ENCODE measurements around the gene GPANK1.
"Not testable (repeated sequence)": the region's sequence is repeated elsewhere in the genome, so short reads cannot be mapped to it uniquely, and the experiment has no call there.

GPANK1 gene

DNA sequence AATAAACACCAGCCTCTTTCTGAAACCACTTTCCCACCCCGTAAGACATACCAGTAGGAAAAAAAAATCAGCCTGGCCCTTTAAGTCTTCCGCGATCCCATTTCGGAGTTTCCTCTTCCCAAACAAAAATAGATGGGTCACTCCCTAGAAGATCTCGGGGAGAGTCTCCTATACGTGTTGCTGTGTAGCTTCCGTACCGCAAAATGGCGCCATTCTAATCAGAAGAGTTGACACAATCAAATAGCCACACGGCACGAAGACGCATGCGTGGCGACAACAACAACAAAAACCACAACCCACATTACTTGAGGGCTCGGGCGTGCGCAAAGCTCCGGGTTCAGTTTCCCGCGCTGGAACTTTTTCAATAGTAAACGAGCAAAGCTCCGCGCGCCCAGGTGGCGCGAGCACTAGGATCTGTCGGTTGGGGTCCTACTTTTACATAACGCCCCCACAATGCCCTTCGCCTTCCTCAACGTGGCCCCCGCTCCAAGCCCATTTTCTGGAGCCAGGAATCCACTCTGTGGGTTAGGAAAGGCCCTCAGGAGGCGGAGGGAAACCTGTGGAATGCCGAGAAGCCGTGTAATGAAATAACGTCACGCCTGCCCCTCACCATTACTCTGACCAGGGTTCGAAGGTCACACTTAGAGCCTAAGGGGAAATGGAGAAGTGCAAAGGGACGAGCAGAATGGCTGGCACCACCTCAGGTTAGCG lies at the start of gene GPANK1:
TSS of gene GPANK1 (minus strand) at position 208 of the 711 bp plus-strand sequence. CDS start 519 bp downstream, outside the sequence.
- DNase-seq (ENCODE audit: insufficient read length, low spot score) (peak; percentile 84), FAIRE-seq (no peak)

DNA sequence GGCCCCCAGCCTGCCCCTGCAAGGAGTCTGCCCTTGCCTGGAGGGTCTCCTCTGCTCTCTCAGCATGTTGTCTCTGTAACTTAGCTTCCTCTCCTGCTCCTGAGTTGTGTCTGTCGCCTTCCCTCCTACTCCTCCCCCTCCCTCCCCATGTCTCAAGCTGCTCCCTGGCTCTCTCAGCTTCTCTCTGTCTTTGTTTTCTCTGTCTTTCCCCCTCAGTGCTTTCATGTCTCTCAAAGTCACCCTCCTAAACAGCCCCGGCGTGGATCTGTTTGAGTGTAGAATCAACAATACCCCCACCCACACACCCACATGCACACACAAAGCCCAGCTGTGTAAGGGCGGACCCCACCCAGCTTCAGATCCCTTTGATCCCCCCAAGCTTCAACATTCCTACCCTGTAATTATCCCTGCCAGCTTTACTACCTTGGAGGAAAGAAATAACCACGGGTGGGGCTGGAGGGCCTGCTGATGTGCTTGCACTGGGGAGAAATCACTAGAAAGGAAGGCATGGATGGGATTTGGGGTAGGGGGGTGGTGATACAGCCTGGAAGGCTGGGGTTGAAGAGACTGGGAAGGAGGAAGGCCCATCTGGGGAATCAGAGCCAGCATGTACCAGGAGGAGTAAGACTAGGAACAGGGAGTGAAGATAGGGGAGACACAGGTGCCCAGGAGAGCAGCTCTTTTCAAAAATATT lies 49.3 kb upstream of the GPANK1 start:
- no peak for DNase-seq (ENCODE audit: insufficient read length, low spot score)
- FAIRE-seq: no peak

DNA sequence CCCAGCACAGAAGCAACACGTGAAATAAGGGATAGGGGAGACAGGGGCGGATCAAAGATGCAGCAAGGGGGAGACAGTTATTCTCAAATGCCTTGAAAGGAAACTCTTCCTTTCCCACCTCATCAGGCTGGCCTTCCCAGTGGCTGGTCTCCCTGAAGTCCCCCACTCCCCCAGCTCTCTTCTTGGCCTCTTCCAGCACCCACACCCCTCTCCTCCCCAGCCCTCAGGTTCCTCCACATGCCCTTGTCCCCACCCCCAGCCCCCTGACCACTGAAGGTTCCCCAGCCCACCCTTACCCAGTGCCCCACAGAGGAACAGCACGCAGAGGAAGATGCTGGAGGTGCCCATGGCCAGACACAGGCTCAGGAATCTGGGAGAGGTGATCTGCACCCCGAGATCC lies 48.7 kb upstream of the GPANK1 start:
- no peak for DNase-seq (ENCODE audit: insufficient read length, low spot score)
- FAIRE-seq: no peak

DNA sequence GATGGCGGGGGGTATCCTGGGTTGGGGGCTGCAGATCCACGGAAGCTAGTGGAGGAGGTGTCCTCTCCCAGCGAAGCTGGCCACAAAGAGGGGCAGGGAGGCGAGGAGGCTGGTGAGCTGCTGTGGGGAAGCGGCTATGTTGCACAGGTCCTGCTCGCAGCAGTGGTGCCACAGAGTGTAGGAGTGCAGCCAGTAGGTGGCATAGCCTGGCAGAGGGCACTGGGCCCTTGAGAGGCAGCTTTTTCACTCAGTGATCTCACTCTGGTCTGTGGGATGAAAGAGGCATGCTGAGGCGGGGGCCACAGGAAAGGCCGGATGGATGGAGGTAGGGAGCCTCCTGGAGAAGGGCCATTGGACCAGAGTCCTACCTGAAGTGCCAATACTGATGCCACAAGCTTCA lies 47.5 kb upstream of the GPANK1 start:
- no peak for DNase-seq (ENCODE audit: insufficient read length, low spot score)

DNA sequence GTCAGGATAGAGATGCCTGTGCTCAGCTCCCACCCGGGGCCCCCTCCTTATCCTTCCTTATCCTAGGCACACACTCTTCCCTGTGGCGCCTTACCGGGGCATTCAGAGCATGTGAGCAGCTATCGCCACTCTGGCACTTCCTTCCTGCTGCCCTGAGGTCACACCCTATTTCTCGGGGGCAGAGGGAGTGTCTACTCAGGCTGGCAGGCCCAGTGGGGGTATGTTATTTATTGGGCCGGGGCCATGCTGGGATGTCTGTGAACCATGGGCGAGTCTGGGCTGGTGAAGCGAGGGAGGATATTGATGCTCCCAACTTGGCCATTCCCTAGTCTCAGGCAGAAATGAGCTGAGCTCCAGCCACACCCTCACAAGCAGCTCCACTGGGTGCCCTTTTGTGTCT lies 46.4 kb upstream of the GPANK1 start:
- FAIRE-seq: no peak
- no peak for DNase-seq (ENCODE audit: insufficient read length, low spot score)

More for the DNA sequence above, 47.5 kb upstream of the GPANK1 start:
- FAIRE-seq: peak; percentile 54

DNA sequence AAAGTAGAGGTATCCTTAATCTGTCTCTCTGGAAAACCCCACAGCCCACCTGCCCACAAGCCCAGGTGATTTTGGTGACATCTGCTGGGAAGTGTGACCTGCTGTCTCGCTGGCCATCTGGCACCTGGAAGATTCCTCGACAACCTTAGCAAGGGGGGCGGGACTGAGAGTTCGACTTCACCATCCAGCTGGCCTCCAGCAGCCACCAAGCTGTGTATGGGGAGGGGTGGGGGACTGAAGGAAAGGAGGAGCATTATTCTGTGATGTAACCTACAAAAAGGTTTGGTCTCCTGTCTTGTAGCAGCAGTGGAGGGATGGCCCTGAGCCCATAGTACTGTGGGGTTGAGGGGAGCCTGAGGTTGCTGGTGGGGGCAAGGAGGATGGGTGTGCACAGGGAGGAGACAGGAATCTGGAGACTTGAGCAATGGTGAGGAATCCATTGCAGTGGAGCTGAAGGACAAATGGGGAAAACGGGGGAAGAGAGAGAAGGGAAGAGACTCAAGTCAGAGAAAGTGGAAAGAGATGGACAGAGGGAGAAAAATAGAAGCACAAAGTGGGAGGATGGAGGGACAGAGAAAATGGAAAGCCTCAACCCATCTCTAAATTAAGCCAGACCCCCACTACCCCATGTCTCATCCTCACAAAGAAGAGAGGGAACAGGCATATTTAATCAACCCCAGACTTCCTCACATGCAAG lies 45.9 kb upstream of the GPANK1 start:
- DNase-seq (ENCODE audit: insufficient read length, low spot score) (no peak), FAIRE-seq (no peak)

DNA sequence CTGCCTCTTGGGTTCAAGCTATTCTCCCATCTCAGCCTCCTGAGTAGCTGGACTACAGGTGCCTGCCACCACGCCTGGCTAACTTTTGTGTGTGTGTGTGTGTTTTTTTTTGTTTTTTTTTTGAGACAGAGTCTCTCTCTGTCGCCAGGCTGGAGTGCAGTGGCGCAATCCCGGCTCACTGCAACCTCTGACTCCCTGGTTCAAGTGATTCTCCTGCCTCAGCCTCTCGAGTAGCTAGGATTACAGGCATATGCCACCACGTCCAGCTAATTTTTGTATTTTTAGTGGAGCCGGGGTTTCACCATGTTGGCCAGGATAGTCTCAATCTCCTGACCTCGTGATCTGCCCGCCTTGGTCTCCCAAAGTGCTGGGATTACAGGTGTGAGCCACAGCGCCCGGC lies 44.4 kb upstream of the GPANK1 start:
- FAIRE-seq; DNase-seq (ENCODE audit: insufficient read length, low spot score): not testable (repeated sequence)

DNA sequence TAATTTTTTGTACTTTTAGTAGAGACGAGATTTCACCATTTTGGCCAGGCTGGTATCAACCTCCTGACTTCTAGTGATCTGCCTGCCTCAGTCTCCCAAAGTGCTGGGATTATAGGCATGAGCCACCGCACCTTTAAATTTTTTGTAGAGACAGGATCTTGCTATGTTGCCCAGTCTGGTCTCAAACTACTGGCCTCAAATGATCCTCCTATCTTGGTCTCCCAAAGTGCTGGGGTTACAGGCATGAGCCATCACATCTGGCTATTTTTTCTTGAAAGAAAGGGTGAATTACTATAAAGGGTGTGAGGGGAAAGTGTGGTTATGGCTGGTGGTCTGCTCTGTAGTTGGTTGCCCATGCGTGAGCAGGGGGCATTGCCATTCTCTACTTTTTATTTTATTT lies 43.4 kb upstream of the GPANK1 start:
- DNase-seq (ENCODE audit: insufficient read length, low spot score): no peak
- FAIRE-seq: no peak

DNA sequence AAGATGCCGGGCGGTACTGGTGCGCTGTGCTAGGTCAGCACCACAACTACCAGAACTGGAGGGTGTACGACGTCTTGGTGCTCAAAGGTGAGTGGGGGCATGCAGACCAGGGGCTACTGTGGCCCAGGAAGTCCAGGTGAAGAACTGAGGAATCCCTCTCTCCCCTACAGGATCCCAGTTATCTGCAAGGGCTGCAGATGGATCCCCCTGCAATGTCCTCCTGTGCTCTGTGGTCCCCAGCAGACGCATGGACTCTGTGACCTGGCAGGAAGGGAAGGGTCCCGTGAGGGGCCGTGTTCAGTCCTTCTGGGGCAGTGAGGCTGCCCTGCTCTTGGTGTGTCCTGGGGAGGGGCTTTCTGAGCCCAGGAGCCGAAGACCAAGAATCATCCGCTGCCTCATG lies 42.9 kb upstream of the GPANK1 start:
- no peak for DNase-seq (ENCODE audit: insufficient read length, low spot score)
- no peak for FAIRE-seq

DNA sequence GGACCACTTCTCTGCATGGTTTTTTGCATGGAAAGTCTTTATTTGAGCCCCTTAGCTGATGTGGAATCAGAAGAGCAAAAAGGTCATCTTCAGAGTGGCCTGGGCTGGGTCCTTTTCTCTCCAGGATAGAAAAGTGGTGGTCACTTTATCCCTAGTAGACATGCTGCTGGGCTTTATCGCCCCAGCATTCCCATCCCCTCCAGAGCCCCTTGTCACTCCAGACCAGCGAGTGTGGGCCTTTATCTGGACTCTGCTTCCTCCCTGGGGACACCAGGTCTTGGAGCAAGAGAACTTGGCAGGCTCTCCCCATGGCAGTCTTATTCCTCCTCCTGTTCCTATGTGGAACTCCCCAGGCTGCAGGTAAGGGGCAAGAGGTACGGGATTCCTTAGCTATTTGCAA lies 41.8 kb upstream of the GPANK1 start, which contains the start of gene LY6G6F:
TSS of gene LY6G6F (plus strand) at position 268 of the 400 bp plus-strand sequence. CDS start at position 309, 41 bp downstream.
- FAIRE-seq (no peak), DNase-seq (ENCODE audit: insufficient read length, low spot score) (no peak)

DNA sequence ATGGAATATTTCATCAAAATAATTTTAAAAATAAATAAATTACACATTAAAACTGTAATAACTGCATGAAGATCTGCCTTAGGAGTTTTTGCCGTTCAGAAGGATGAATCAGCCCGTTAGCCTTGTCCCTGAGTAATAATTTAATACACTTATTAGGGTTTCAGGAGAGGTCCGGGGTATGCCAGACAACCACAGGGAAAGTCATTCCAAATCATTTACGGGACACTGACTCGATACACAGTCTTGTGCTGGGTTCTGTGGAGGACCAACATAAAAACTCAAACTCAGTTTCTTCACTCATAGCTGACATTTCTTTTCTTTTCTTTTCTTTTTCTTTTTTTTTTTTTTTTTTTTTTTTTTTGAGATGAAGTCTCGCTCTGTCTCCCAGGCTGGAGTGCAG lies 41.1 kb upstream of the GPANK1 start:
- FAIRE-seq (no peak), DNase-seq (ENCODE audit: insufficient read length, low spot score) (no peak)

DNA sequence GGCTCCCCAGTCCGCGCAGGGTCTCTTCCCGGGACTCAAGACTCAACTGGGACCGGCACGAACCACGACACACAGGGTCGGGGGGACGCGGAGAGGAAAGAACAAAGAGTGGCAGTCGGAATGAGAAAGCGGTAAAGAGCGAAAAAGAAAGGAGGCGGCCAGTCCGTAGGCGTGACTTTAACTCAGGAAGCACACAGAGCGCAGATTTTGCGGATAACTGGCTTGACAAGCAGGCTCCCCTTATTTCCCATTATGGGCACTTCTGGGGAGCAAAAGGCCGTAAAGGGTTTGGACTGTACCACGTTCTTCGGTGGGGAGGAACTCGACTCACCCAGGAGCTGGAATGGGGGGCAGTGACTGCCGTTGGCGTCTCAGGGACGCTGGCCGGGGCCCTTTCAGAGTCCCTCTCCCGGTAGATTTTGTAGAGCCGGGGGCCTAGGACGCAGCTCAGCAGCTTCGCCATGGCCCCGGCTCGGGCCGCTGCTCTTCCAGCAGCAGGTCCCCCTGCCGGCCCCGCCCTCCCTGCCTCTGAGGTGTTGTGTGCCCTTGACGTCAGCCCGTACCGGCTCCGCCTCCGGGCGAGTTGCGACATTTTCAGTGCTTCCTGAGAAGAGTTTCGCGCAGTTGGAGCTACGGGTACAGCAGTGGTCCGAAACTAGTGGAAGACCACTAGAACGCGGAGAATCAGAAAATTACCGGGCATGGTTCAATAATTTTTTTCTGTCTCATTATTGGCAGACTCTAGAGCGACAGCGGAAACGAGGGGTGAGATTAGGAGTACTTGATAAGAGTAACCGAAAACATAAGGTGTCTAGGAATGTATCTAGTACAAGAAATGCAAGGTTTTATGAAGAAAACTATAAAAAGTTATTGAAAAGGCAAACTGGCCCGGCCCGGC lies 38.3 kb upstream of the GPANK1 start, which contains the start of gene ABHD16A:
TSS of gene ABHD16A (minus strand) at position 506 of the 898 bp plus-strand sequence. CDS start at position 463, 43 bp downstream.
- DNase-seq (ENCODE audit: insufficient read length, low spot score) (peak; percentile 99), FAIRE-seq (peak; percentile 98)

DNA sequence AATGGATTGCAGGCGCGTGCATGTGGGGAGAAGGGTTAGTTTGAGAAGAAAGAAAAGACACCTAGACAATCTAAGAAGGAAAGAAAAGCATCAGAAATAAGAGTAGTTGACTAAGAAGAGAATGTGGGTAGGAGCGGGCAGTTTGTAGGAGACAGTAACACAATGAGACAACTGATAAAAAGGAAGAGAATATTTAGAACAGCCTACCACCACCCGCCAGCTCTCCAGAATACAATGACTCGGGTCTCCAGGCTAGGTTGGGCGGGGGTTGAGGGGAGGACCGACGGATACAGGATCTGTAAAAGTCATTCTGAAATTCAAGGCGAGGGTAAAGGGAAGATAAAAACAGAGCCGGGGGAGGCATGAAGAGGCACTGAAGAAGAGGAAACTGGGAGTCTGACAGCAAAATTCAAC lies 37.6 kb upstream of the GPANK1 start:
- FAIRE-seq (no peak), DNase-seq (ENCODE audit: insufficient read length, low spot score) (no peak)

DNA sequence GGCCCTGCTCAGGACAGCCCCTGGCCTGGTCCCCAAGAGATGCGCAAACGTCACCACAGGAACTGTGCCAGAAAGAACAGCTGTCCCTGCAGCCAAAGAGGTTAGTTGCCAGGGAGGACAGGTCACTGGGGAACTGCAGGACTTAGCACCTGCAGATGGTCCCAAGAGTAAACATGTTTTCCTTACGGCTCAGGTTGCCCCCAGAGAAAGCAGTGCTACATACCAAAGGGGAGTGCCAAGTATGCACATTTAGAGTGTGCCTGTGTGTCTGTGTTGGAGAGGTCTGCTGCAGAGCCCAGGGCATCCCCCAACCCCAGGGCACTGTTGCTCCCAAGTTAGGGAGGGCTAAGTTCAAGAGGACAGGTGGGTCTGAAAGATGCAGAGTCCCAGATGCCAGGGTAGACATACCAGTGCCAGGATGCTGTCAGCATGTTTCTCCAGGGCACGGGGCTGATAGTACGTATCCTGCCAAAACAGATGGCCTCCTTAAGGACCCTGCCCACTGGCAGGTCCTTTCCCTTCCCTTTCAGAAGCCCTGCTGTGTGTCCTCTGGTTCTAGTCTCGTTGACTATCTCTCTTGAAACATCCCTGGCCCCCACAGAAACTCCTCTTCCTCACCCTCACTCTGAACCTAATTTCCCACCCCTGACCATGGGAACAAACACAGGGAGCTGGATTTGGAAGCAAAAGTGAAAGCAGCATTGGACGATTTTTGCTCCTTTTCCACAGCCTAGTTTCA lies 37.0 kb upstream of the GPANK1 start:
- no peak for FAIRE-seq
- no peak for DNase-seq (ENCODE audit: insufficient read length, low spot score)

DNA sequence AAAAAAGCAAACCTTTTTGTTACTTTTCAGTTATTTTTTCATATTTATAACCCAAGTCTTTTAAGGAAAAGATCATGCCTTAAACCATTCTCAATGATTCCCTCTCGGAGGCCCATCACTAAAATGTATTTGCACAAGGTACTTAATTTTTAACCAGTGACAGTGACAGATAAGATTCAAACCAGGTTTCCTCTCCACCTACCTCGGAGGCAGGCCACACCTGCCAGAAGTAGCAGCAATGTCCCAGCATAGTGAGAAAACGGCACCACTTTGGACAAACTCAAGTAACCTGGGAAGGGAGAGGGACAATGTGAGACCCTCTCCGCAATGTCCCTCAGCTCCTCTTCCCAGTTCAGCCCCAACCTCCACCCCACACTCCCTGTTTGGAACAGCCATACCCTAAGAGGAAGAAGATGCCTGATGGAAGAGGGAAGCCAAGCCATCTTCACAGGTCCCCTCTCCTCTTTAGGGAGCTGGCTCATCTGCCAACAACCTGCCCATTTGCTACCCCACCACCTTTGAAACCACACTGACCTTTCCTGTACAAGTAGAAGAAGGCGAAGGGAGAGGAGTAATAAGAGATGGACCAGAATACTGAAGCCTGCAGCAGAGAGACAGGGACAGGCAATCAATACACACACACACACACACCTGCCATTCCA lies 36.1 kb upstream of the GPANK1 start:
- DNase-seq (ENCODE audit: insufficient read length, low spot score): no peak
- no peak for FAIRE-seq

DNA sequence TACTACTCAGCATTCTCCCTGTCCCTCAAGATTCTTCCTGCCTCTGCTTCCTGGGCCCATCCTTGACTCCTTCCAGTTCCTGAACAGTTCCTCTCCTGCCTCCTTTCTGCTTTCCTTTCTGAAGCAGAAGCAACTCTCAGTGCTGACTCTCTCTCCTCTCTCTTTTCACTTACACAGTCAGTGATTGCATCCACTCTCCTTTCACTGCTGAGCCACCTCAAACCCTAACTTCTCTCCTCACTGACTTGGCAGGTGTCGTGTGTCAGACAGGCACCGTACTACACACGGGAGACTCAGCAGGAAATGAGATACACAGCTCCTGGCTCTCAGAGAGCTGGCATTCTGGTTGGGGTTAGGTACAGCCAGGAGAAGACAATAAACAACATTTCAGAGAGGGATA lies 32.8 kb upstream of the GPANK1 start:
- DNase-seq (ENCODE audit: insufficient read length, low spot score) (no peak), FAIRE-seq (no peak)

DNA sequence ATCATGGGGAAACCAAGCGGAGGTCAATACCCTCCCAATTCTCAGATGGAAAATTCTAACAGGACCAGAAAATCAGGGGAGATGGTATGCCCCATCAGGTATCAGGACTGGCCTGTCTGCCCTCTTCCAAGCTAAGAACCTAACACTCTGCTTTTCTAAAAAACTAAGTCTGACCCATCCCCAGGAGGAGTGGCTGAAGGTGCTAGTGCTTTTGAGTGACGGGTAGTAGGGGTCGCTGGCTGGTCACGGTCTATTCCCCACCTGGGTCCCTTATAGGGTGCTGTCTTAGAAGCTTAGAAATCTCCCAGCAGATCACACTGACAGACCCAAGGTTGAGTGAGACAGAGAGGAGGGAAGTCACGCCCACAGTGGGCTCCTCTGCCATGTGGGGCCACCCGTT lies 28.7 kb upstream of the GPANK1 start:
- DNase-seq (ENCODE audit: insufficient read length, low spot score) (no peak), FAIRE-seq (no peak)

DNA sequence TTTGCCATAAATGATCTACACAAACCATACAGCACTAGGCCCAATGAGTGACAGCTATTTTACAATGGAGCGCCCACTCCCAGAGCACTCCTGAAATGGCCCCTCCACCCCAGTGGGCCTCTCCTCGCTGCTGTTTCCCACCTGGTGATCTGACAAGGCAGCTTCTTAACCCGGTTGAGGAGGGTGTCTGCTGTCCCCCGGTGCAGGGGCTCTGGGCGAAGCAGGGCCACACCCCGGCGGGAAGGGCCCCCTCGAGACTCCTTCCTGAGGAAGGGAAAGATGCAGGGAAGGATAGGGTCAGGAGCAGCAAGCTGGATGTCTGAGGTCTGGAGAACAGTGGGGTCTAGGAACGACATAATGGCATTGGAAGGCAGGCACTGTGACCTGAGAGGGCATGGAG lies 28.1 kb upstream of the GPANK1 start:
- FAIRE-seq (no peak), DNase-seq (ENCODE audit: insufficient read length, low spot score) (no peak)

DNA sequence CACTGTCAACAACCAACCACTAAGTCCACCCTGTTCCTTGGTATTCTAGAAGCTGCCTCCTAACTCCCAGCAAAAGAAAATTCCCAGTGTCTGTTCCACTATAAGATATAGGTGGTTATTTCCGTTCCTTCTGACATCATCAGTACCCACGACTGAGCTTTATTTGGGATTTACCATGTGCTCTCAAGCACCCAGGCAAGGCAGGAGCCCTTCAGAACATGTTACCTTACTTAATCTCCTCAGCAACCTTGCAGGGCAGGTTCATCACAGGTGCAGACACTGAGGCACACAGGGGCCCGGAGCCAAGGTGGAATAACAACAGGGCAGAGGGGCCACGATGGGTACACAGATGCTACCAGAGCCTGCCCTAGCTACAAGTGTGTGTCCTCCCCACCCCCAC lies 27.6 kb upstream of the GPANK1 start:
- FAIRE-seq: no peak

More for the DNA sequence above, 27.6 kb upstream of the GPANK1 start:
- no peak for DNase-seq (ENCODE audit: insufficient read length, low spot score)

All from HTR-8/SVneo (cell line).